AG04450 (cell line): Measurements from ENCODE around the gene ARFGAP1. TPM values are rescaled to one million over a fixed set of nuclear protein-coding genes. Genes with fewer than 3 reads are reported as not detected.
A peak's percentile ranks its signal among the peaks of the same experiment; 100 is the strongest.

Experiments used
- CTCF ChIA-PET: fragments of 300-600, 350-600 bp; formaldehyde crosslinking; extraction: SDS; loops from one replicate; lab custom pipeline; 2022; ENCODE audit warnings: antibody characterized with exemption, inconsistent platforms; lab: Charles Lee
- POLR2A ChIA-PET: fragments of 350-600 bp; formaldehyde crosslinking; extraction: SDS; loops from one replicate; lab custom pipeline; 2021; ENCODE audit warnings: antibody characterized with exemption, inconsistent platforms; lab: Yijun Ruan, JAX
- DNase-seq: peaks from one replicate; pipeline ENCODE4 v3.0.0-alpha.2; 2011; ENCODE audit warnings: low read depth, low spot score
- H3K27ac ChIP-seq: one replicate; pipeline ENCODE4 v1.5.1; 2012; ENCODE audit warnings: low read depth, low read length, control low read depth
- H3K27me3 ChIP-seq: one replicate; pipeline ENCODE4 v1.6.0; 2012; ENCODE audit warnings: low read length; ENCODE audit not compliant: control insufficient read depth, insufficient read depth
- H3K4me3 ChIP-seq: 2 replicates; pipeline ENCODE4 v1.5.1; 2011; ENCODE audit warnings: mild to moderate bottlenecking, low read depth, low read length, control low read depth
- H3K9me3 ChIP-seq: 2 replicates; pipeline ENCODE4 v1.5.1; 2012; ENCODE audit warnings: low read length; ENCODE audit not compliant: control insufficient read depth, insufficient read depth
- CTCF ChIP-seq: IDR thresholded peaks from 2 replicates; pipeline ENCODE4 v1.5.1; 2011; ENCODE audit warnings: low read depth, low read length, control low read depth, inconsistent platforms
- polyA plus RNA-seq: library from polyadenylated mRNA; depleted of rRNA; stranded (reverse); fragments of >200 nt; gene quantifications from 2 replicates; pipeline ENCODE4 v1.2.3, GENCODE V29; 2011

Gene ARFGAP1
- polyA plus RNA-seq, 1 experiment: 52.6 TPM

DNA sequence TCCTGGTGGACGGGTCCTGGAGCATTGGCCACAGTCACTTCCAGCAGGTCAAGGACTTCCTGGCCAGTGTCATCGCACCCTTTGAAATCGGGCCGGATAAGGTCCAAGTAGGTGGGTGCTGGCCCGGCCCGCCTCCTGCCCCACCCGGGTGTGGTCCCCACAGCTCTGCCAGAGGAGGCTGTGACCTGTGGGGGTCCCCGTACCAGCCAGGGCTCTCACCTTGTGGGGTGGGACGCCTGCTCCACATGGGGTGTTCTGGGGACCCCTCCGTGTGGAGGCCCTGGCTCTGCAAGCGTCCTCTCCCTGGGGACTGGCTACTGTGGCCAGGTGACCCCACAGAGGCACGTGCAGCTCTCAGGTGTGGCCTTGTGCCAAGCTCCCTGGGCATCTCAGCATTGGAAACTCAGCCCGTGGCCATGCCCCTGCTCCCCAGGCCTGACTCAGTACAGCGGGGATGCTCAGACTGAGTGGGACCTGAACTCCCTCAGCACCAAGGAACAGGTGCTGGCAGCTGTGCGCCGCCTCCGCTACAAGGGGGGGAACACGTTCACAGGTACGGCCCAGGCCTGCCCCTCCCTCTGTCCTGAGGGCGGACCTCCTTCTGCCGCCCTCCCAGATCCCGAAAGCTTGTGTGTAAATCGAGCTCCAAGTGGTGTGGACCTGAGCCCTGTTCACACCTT lies 35.1 kb downstream of the ARFGAP1 start:
- Histone ChIP-seq H3K9me3 (no peaks in the 10 kb centered on the region; the same call in 1 of the 2 replicates), H3K27ac (no peak overlapping the region), H3K27me3 (peaks cover 3% of the 10 kb centered on the region), H3K4me3 (no peak overlapping the region)
- DNase-seq: no peak
- ChIA-PET POLR2A (no interaction called here), CTCF (interaction anchor here (0.9 to 1.8 kb wide), 3 partner anchors 10 to 28 kb away, joined by 3 to 6 read pairs (median 3); no protein-coding TSS in a partner anchor)
- TF ChIP-seq CTCF: no peak

DNA sequence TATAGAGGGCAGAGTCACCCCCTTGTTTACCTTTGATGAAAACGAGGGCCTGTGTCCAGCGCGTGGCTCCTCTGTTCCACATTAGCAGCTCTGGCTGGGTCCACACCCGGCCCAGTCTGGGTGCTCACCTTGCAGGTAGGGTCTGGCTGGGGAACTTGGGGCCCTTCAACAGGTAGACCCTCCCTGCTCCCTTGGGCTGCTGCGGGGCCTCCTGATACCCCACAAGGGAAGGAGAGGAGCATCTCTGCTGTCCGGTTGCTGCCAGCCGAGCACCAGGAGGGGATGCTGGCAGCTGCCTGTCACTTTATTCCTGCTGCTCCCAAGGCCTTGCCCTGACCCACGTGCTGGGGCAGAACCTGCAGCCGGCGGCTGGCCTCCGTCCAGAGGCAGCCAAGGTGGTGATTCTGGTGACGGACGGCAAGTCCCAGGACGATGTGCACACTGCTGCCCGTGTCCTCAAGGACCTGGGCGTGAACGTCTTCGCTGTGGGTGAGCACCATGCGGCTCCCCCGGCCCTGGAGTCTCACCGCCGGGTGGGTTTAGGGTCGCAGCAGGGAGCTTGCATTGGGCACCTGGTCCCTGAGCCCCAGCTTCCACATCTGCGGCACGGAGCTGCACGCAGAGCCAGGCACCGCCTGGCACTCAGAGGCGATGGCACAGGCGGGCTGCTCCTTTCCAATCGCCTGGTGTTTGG lies 35.8 kb downstream of the ARFGAP1 start:
- H3K4me3 ChIP-seq: no peak overlapping the region
- CTCF ChIA-PET: interaction anchor here (0.9 to 2.9 kb wide), 6 partner anchors 9 to 85 kb away, joined by 3 to 47 read pairs (median 5); no protein-coding TSS in a partner anchor
- no peak overlapping the region for H3K27ac ChIP-seq
- no peak for DNase-seq
- no peak for TF ChIP-seq CTCF
- no peaks in the 10 kb centered on the region; the same call in 1 of the 2 replicates for H3K9me3 ChIP-seq
- POLR2A ChIA-PET: no interaction called here
- peaks cover 3% of the 10 kb centered on the region for H3K27me3 ChIP-seq

DNA sequence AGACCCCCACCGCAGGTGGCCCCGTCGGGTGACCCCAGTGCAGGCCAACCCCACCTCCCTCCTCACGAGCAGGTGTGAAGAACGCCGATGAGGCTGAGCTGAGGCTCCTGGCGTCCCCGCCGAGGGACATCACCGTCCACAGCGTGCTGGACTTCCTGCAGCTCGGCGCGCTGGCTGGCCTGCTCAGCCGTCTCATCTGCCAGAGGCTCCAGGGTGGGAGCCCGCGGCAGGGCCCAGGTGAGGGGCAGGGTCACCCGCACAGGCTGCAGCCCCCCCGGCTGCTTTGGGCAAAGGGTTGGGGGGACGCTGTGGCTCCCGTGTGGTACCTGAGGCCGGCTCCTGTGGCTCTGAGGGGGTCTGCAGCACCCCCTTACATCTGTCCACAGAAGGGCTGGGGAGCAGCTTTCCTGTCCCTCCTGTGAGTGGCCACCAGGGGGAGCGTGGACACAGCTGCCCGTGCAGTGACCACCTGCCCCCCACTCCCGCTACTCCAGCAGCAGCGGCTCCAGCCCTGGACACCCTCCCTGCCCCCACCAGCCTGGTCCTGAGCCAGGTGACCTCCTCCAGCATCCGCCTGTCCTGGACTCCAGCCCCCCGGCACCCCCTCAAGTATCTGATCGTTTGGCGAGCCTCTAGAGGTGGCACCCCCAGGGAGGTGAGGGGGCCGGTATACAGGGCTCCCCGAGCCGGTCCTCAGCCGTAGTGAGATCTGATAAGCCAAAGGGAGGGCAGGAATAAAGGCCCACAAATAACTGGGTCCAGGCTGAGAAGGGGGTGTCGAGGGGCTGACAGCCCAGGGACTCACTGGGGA lies 36.9 kb downstream of the ARFGAP1 start:
- Histone ChIP-seq H3K27me3 (peaks cover 3% of the 10 kb centered on the region), H3K27ac (no peak overlapping the region), H3K4me3 (no peak overlapping the region), H3K9me3 (no peaks in the 10 kb centered on the region; the same call in 1 of the 2 replicates)
- TF ChIP-seq CTCF: peak; percentile 80
- ChIA-PET POLR2A (no interaction called here), CTCF (interaction anchor here (0.6 to 2.9 kb wide), 8 partner anchors 8 to 86 kb away, joined by 3 to 47 read pairs (median 6); partner anchors contain the start of gene BIRC7)
- no peak for DNase-seq

DNA sequence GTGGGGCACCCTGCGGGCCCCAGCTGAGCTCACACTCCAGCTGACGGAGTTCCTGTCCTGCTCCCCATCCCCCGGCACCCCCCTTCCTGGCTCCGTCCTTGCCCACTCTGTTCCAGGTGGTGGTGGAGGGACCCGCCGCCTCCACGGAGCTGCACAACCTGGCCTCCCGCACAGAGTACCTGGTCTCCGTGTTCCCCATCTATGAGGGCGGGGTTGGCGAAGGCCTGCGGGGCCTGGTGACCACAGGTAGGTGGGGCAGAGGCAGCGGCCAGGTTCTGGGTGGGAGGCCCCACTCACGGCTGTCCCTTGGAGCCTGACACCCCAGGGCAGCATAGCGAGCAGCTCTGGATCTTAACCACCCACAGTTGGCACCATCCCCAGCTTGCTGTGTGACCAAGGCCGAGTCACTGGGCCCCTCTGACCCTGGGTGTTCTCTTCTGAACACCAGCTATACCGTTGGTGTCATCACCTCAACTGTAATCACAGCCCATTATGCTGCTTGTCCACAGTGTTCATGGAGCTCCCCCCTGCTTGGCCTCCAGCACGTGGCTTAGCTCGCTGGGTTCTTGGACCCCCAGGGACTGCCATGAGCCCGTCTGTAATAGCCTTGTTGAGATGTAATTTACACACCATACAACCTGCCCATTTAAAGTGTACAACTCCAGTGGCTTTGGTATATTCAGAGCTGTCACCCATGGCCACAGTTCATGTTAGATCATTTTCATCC lies 37.8 kb downstream of the ARFGAP1 start:
- H3K4me3 ChIP-seq: no peak overlapping the region
- no peaks in the 10 kb centered on the region for H3K27me3 ChIP-seq
- ChIA-PET CTCF (interaction anchor here (1.3 to 2.9 kb wide), 3 partner anchors 67 to 87 kb away, joined by 5 to 47 read pairs (median 7); no protein-coding TSS in a partner anchor), POLR2A (interaction anchor here (0.7 kb wide), 1 partner anchor 71 kb away, joined by 4 read pairs; no protein-coding TSS in a partner anchor)
- H3K27ac ChIP-seq: no peak overlapping the region
- H3K9me3 ChIP-seq: no peaks in the 10 kb centered on the region; the same call in 1 of the 2 replicates
- TF ChIP-seq CTCF: no peak
- DNase-seq: no peak
